HG02973 (cell line): ENCODE data around the gene CYTH3.
A peak's percentile ranks its signal among the peaks of the same experiment; 100 is the strongest.
"Not testable (repeated sequence)": the region's sequence is repeated elsewhere in the genome, so short reads cannot be mapped to it uniquely, and the experiment has no call there.

ENCODE experiments used
- ATAC-seq: cut with Tn5 transposase; IDR thresholded peaks from one replicate; pipeline ENCODE4 v1.9.1; 2021; ENCODE audit warnings: moderate library complexity; ENCODE audit not compliant: unreplicated experiment

CYTH3 gene

DNA sequence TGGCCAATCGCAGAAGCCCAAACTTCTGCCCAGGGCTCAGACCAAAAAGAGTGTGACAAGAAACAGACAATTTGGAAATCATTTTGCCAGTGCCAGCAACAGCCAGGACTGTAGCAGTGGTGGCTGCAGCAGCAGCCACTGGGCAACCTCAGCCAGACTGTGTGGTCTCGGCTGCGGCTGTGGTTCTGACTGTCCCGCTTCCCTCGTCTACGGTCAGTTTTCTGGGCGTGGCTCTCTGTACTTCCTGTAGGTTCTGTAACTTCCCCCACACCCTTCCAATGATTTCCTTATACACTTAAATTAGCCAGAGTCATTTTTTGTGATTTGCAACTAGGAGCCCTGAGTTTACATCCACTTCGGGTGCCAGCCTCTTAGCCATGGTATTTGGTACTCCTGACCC lies 39.9 kb downstream of the CYTH3 start:
- ATAC-seq, result no peak

DNA sequence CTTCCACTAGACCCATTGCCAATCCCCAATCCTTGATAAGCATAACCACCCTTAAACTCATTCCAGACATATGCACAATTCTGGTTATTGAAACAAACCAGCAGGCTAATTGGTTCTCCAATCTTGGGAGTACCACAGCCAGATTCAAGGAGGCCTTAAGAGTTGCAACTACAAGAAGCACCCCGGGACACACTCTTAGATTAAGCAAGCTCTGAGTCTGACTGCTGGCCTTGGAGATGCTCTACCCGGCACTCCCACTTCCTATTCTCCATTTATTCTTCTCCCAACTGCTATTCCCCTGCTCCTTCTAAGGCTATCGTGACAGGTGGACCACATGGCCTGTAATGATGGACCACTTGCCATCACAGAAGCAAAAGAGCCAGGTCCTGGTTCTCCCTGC lies 40.3 kb downstream of the CYTH3 start:
- no peak for ATAC-seq

DNA sequence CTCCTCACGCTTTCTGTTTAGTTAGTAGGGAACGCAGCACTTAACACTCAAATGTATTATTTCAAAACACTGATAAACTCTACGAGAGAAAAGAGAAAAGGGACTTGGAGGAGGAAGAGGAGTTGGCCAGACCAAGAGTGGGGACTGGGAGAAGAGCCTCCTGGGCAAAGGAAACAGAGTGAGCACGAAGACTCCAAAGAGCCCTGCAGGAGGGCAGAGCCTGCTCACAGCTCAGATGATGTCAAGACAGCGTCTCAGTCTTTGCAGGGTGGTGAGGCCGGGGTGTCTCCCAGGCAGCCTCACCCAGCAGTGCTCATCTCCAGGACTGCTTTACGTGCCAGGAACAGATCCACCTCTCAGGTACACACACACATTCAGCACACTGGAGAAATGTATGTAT lies 41.2 kb downstream of the CYTH3 start:
- ATAC-seq, result no peak

DNA sequence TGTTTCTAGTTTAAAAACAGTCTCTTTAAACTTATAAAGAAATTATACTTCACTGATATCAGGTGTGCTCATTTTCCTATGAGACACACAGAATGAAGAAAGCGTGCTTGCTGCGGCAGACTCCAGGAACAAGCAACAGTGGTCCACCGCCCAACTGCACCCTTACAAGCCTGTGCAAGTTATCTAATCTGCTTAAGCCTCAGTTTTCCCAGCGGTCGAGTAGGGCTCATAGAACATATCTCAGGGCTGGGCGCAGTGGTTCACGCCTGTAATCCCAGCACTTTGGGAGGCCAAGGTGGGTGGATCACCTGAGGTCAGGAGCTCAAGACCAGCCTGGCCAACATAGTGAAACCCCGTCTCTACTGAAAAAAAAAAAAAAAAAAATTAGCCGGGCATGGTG lies 43.1 kb downstream of the CYTH3 start:
- not testable (repeated sequence) for ATAC-seq

DNA sequence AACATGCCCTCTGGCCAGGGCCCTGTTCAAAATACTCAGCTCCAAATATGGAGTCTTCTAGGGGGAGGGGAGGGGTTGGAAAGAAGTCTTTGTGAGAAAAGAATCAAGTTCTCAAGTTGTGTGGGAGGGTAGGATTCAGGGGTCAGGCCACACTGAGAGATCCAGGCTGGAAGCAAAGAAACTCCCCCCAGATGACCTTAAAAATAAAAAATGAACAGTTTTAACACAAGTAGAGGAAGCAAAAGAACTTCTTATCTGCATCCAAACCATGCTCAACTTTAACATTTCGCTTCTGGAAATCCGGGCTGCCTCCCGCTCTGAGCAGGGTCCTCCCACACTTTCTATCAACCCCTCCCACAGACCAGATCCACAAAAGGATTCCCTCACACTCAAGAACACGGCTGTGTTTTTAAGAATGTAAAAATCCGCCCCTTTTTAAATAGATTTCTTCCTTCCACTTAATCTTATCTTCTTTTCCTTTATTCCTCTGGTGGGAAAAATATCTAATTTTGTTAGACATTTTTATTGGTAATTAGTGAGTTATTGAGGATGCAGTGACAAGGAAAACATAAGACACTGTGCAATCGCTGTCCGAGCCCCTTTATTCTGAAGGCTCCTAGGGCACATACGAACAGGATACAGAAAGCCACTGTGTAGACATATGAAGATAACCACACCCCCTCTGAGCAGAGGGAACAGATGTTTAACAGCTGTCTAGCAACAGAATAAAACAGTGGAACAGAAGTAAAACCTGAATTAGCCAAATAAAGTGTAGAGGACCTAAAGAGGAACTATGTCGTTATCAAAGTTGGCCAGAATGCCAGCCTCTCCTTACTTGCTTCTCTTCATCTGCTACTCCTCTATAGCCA lies 43.8 kb downstream of the CYTH3 start:
- peak; percentile 89 for ATAC-seq

DNA sequence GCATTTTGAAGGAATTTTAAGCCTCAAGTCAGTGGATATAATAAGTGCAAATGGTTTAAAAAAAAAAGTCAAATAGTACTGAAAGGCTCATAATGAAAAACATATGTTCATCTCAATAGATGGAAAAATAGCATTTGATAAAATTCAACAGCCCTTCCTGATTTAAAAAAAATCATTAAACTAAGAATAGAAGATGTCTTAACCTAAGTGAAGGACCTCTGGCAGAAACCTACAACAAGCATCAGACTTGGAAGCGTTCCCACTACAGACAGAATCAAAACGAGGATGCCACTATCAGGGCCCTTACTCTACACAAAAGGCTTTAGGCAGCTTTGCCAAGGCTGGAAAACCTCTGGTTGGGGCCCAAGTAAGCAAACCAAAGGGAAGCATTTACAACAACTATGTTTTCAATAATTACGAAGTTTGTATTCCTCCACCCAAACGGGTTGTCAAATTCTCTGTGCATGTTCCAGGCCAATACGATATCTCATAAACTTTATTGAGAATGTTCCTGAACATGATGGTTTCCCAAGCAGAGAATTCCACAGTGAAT lies 45.1 kb downstream of the CYTH3 start:
- ATAC-seq, result no peak

DNA sequence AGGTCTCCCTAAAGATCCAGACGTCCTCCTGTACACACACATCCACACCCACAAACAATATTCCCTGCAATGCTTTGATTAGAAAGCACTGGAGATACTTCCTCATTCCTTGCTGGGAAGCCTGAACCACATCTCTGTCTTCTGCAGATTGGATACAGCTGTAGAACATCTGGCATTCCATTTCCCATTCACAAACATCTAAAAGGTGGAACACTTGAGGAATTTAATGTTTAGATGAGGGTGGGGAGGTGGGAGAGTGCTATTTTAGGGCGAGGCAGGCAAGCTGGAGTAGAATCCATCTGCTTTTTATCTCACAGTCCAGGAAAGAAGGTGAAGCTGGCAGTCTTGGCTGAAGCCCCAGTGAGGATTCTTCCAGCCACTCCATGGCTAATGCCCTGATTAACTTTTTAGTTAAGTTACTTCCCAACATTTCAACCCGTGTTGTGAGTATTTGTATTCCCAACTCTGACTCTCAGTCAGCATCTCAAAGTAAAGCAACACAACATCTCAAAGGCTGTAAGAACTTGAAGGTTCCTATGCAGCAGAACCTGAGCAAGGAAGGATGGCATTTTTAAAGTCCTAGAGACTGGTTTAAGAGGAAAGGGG lies 46.1 kb downstream of the CYTH3 start:
- no peak for ATAC-seq

DNA sequence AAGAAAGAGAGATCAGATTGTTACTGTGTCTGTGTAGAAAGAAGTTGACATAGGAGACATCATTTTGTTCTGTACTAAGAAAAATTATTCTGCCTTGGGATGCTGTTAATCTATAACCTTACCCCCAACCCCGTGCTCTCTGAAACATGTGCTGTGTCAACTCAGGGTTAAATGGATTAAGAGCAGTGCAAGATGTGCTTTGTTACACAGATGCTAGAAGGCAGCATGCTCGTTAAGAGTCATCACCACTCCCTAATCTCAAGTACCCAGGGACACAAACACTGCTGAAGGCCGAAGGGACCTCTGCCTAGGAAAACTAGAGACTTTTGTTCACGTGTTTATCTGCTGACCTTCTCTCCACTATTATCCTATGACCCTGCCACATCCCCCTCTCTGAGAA lies 49.0 kb downstream of the CYTH3 start:
- ATAC-seq, result not testable (repeated sequence)

DNA sequence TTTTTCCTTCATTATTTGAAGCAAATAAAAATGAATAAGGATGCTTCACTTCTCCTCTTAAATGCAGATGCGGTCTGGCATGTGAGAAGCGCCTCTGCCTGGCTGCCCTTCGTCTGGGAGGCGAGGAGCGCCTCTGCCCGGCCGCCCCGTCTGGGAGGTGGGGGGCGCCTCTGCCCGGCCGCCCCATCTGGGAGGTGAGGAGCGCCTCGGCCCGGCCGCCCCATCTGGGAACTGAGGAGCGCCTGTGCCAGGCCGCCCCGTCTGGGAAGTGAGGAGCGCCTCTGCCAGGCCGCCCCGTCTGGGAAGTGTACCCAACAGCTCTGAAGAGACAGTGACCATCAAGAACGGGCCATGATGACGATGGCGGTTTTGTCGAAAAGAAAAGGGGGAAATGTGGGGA lies 49.4 kb downstream of the CYTH3 start:
- ATAC-seq, result not testable (repeated sequence)

DNA sequence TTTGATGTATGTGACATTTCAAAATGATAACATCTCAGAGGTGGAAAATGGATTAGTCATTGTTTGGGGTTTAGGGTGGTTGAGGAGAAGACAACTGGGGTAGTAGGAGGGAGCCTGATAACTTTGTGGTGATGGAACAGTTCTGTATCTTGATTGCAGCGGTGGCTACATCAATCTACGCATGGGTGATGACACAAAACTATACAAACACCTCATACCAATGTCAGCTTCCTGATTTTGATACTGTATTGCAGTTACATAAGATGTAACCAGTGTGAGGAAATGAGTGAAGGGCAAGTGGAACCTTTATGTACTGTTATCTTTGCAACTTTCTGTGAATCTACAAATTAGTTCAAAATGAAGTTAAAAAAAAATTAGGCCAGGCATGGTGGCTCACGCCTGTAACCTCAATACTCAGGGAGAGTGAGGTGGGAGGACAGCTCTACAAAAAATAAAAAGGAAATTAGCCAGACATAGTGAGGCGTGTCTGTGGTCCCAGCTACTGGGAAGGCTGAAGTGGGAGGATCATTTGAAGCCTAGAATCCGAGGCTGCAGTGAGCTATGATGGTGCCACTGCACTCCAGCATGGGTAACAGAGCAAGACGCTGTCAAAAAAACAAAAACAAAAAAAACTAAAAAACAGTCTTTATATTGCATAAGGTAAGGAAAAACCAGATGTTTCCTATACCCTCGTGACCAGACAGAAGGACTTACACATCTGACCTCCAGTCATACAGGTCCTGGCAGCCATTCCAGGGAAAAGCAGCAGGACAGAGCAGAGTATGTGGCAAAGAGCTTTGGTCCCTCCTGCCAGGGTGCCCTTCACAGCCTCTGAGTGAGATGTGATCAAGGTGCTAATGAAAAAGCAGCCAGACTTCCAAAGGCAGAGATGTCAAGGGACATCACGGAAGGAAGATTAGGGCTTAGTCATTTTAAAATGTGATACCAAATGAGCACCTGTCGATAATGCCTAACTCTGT lies 50.8 kb downstream of the CYTH3 start:
- ATAC-seq, result no peak

DNA sequence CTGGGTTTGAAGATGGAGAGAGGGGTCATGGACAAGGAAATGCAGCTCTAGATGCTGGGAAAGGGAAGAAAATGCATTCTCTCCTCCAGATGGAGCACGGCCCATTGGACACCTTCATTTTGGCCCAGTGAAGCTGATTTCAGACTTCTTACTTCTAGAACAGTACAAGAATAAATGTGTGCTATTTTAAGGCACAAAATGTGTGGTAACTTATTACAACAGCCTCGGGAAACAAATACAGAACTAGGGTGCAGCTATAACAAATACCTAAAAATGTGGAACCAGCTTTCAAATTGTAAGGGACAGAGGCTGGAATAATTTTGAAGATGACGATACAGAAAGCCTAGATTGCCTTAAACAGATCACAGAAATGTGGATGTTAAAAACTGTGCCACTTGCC lies 54.1 kb downstream of the CYTH3 start:
- no peak for ATAC-seq

DNA sequence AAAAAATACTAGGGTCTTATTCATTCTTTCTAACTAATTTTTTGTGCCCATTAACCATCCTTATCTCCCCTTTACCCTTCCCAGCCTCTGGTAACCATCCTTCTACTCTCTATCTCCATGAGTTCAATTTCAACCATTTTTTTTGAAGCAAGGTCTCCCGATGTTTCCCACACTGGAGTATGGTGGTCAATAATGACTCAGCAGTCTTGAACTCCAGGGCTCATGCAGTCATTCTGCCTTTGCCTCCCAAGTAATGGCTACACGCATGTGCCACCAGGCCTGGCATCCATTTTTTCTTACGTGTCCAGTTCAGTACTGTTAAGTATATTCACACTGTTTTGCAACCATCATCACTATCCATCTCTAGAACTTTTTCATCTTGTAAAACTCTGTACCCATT lies 60.4 kb downstream of the CYTH3 start:
- ATAC-seq, result no peak

DNA sequence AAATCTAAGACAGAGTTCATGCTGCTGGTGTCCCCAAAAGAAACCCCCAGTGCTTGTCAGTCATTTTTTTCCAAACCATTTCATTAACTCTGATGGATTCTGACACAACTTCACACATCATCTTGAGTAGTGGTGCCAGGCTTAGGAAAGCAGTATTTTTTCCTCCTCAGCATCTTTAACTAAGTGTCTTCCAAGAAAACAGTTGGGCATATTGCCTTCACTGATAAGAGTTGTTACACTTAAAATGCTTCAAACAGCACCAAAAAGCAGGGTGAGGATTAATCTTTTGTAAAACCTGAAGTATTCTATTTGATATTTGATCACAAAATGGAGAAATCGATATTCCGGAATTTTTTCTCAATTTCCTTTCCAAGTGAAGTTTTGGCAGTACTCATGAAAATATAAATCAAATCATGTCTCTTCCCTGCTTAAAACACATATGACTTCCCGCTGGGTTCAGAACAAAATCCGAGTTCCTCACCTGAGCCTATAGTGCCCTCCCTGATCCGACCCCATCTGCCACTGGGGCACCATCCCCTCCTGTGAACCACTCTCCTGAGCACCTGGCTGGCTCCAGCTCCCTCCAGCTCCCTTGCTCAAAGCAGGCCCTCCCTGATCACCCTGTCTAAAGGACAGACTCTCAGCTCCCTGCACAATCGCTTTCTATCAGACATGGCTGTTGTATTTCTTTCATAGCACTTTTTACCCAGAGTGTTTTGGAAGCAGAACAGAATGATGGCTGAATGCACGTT lies 61.6 kb downstream of the CYTH3 start:
- ATAC-seq, result no peak

DNA sequence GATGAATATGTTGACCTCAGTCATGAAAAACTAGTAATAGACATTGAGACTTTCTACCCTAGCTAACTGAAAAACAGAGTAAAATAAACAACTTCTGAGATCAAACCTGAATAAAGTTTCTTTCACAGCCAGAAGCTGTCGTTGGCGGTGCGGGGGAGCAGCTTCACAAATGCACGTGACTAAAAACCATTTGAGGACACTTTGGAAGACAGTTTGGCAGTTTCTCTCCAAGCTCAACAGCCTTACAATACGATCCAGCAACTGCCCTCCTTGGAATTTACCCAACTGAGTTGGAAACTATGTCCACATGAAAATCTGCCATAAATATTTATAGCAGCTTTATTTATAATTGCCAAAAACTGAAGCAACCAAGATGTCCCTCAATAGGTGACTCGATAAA lies 63.1 kb downstream of the CYTH3 start:
- ATAC-seq, result no peak

DNA sequence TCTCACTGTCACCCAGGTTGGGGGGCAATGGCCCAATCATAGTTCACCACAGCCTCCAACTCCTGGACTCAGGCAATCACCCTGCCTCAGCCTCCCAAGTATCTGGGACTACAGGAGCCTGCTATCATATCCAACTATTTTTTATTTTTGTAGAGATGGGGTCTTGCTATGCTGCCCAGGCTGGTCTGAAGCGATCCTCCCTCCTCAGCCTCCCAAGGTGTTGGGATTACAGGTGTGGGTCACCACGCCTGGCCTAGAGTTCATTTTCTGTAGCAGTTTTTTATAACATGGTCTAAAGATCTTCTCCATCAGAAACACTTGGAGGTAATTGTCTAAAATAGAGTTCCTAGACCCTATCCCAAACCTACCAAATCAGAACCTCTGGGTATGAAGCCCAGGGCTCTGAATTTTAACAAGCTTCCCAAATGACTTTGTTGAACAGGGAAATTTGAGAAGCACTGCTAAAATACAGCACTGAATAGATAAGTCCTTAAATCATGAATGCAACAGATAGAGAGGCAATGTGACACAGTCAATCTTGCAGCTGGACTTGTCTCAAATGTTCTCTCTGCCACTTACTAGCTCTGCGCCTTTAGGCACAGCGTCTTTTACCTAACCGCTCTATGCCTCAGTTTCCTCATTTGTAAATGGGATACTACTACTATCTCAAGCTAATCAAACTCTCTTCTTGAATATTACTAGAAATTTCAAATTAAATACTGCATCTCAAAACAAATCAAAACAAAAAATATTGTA lies 63.7 kb downstream of the CYTH3 start:
- ATAC-seq, result no peak

DNA sequence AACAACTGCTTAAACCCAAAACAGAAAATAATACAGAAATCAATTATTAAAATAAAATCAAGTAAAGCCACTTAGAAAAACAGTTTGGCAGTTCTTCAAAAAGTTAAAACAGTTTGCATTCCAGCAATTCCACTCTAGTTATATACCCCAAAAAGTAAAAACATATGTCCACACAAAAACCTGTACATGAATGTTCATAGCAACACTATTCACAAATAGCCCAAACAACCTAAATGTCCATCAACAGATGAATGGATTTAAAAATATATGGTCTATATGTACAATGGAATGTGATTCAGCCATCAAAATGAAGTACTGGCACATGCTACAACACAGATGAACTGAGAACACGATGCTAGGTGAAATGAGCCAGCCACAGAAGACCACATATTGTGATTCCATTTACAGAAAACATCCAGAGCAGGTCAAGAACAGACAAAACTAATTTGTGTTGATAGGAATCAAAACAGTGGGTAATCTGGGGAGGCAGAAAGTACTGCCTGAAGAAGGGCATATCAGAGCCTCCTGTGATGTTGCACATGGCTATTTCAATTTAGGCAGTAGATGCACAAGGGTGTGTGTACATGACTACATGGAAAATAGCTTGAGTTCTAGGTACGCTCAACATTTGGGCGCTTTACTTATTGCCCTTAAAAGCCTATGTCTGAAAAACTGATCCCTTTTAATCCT lies 66.3 kb downstream of the CYTH3 start:
- no peak for ATAC-seq

DNA sequence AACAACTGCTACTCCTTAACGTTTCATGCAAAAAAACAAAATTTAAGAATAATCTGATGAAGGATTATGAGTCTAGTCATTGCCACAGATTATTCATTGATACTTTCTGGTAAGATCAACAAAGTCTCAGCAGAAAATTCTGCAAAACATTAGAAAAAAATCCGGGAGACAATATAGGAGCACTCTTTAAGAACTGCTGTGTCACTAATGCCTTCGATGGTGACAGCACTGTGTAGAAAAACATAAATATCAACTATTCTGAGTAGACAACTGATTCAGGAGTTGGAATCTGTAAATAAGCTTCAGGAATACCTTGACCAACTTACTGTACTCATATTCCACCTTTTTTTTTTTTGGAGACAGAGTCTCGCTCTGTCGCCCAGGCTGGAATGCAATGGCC lies 69.0 kb downstream of the CYTH3 start:
- ATAC-seq, result no peak

DNA sequence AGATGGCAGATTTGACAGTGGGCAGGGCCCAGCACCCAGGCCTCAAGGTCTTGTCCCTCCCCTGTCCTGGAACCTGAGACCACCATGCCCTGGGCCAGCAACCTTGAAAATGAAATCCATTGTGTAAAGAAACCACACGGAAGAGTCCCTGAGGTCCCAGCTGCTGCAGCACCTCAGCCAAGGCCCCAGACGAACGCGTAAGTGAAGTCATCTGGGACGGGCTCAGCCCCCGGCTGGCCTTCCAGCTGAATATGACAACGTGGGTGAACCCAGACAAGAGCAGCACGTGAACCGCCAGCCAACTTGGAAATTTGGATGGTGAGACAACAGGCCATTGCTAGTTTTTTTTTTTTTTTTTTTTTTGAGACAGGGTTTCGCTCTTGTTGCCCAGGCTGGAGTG lies 70.3 kb downstream of the CYTH3 start:
- ATAC-seq, result no peak

DNA sequence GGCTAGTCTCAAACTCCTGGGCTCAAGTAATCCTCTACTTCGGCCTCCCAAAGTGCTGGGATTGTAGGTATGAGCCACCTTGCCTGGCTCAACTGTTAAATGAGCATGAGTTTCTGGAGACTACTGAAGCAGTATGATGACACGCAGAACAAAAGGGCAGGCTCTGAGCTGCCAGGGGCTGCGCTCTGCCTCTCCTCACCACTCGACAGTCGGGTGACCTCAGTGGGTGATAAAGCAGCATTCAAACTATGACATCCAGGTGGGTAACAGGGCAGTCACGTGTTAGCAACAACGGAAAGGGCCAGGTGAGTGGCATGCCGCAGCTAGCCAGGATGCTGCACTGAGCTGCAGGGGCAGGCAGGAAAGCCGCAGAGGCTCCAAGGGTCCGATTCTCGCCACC lies 71.5 kb downstream of the CYTH3 start:
- ATAC-seq, result no peak
